K562 (cell line): Measurements from ENCODE around the gene SMAD5. TPM values are rescaled to one million over a fixed set of nuclear protein-coding genes. Genes with fewer than 3 reads are reported as not detected.

Experiments
- ATAC-seq: fragments of 200-7000 bp; cut with Tn5 transposase; 3 replicates; pipeline ENCODE4 v1.9.1; 2020; ENCODE audit warnings: moderate library complexity
- BruUV-seq: library from RNA; stranded (reverse); fragments of 400-500 nt; replicated peaks from 2 replicates; lab custom pipeline; 2021; lab: Mats Ljungman, UMichigan
- CTCF ChIA-PET: fragments of 300-600 bp; formaldehyde crosslinking; extraction: SDS; loops from one replicate; lab custom pipeline; 2021; ENCODE audit warnings: low intra/inter-chr PET ratio; lab: Yijun Ruan, JAX
- POLR2A ChIA-PET: fragments of 300-600, 350-650 bp; sonication (Branson Sonifier 250); formaldehyde crosslinking; extraction: SDS; loops from one replicate; lab custom pipeline; 2021; ENCODE audit warnings: antibody characterized with exemption, inconsistent platforms; lab: Yijun Ruan, JAX
- DNase-seq, 4 experiments: peaks; one replicate each; pipeline versions ENCODE4 v3.0.0 to v3.0.0-alpha.2; 2011 to 2018; ENCODE audit warnings: low spot score in 3 of 4, mixed read lengths in 3 of 4; ENCODE audit errors: extremely low read depth in 1 of 4
- FAIRE-seq: peaks from 2 replicates; lab custom pipeline; 2011; peaks lifted over from hg19 to GRCh38; lab: Jason Lieb, UNC
- H2AFZ ChIP-seq: 2 replicates; pipeline ENCODE4 v1.6.0; 2011; ENCODE audit warnings: low read depth, low read length, control low read depth, inconsistent platforms
- H3K27ac ChIP-seq: fragments of 200-600 bp; 3 replicates; pipeline ENCODE4 v1.8.0; 2011; ENCODE audit warnings: low read depth, mild to moderate bottlenecking, control low read depth, inconsistent platforms, low read length, moderate library complexity, mixed read lengths; ENCODE audit errors: extremely low read depth
- H3K27me3 ChIP-seq, 2 experiments: fragments of 300-600 bp in 1 of 2; 2 replicates in 1 of 2; 3 replicates in 1 of 2; pipeline versions ENCODE4 v1.6.0 to v1.8.0; 2011; ENCODE audit warnings: inconsistent platforms in 2 of 2, low read length in 2 of 2, mild to moderate bottlenecking in 1 of 2, mixed read lengths in 1 of 2, moderate library complexity in 1 of 2; ENCODE audit not compliant: control insufficient read depth in 2 of 2, insufficient read depth in 2 of 2
- H3K36me3 ChIP-seq: fragments of 300-600 bp; 3 replicates; pipeline ENCODE4 v1.8.0; 2011; ENCODE audit warnings: mild to moderate bottlenecking, low read length, inconsistent platforms; ENCODE audit not compliant: control insufficient read depth, insufficient read depth
- H3K4me1 ChIP-seq, 2 experiments: fragments of 200-600 bp in 1 of 2; replicated peaks in 1 of 2; 2 replicates in 1 of 2; 3 replicates in 1 of 2; pipeline versions ENCODE4 v1.5.1 to v1.8.0; 2011; ENCODE audit warnings: inconsistent platforms in 2 of 2, low read length in 2 of 2, mild to moderate bottlenecking in 1 of 2, mixed read lengths in 1 of 2, moderate library complexity in 1 of 2; ENCODE audit not compliant: control insufficient read depth in 2 of 2, insufficient read depth in 2 of 2
- H3K4me2 ChIP-seq: 2 replicates; pipeline ENCODE4 v1.6.1; 2011; ENCODE audit warnings: low read length, control low read depth, inconsistent platforms, mixed read lengths; ENCODE audit not compliant: insufficient read depth
- H3K4me3 ChIP-seq: fragments of 200-600 bp; sonication (generic), shearing (Covaris generic); 2 replicates; pipeline ENCODE4 v1.5.1; 2016; ENCODE audit warnings: control low read depth, inconsistent platforms
- H3K79me2 ChIP-seq: fragments of 200-600 bp; 3 replicates; pipeline ENCODE4 v1.8.0; 2011; ENCODE audit warnings: low read length, inconsistent platforms; ENCODE audit not compliant: control insufficient read depth, insufficient read depth
- H3K9ac ChIP-seq, 2 experiments: 2 replicates each; pipeline versions ENCODE4 v1.6.0 to v1.6.1; 2011; ENCODE audit warnings: low read depth in 2 of 2, low read length in 2 of 2, control low read depth in 1 of 2, inconsistent platforms in 1 of 2, mild to moderate bottlenecking in 1 of 2, mixed read lengths in 1 of 2; ENCODE audit not compliant: insufficient read depth in 1 of 2
- H3K9me1 ChIP-seq: one replicate; pipeline ENCODE4 v1.6.0; 2011; ENCODE audit warnings: inconsistent platforms, mild to moderate bottlenecking, low read length, moderate library complexity; ENCODE audit not compliant: control insufficient read depth, insufficient read depth
- H3K9me3 ChIP-seq: replicated peaks from 2 replicates; pipeline ENCODE4 v1.5.1; 2011; ENCODE audit warnings: low read depth, low read length, inconsistent platforms; ENCODE audit not compliant: control insufficient read depth, insufficient read depth
- H4K20me1 ChIP-seq: replicated peaks from 2 replicates; pipeline ENCODE4 v1.6.1; 2011; ENCODE audit warnings: low read length, inconsistent platforms, mixed read lengths; ENCODE audit not compliant: control insufficient read depth, insufficient read depth
- BCOR ChIP-seq: fragments of 450-650 bp; IDR thresholded peaks from 2 replicates; pipeline ENCODE4 v1.6.1; 2016
- C11orf30 ChIP-seq: fragments of 450-650 bp; IDR thresholded peaks from 2 replicates; pipeline ENCODE4 v1.6.1; 2016; ENCODE audit warnings: low read depth, mild to moderate bottlenecking
- CREB1 ChIP-seq, 2 experiments: sonication (generic) in 1 of 2; formaldehyde crosslinking in 1 of 2; IDR thresholded peaks; 2 replicates each; pipeline versions ENCODE4 v1.6.1 to v1.8.0; 2012 to 2022; ENCODE audit warnings: inconsistent platforms in 1 of 2, mild to moderate bottlenecking in 1 of 2, missing genetic modification reagents in 1 of 2, moderate library complexity in 1 of 2
- FOXK2 ChIP-seq, 2 experiments: fragments of 450-650 bp; IDR thresholded peaks in 1 of 2; conservative IDR thresholded peaks in 1 of 2; 2 replicates each; pipeline ENCODE4 v1.6.1; 2016; ENCODE audit warnings: low read depth in 2 of 2, mild to moderate bottlenecking in 1 of 2
- GATAD2B ChIP-seq: fragments of 450-650 bp; IDR thresholded peaks from 2 replicates; pipeline ENCODE4 v1.6.1; 2017; ENCODE audit warnings: mild to moderate bottlenecking, borderline replicate concordance
- MBD2 ChIP-seq: sonication (generic); IDR thresholded peaks from 2 replicates; pipeline ENCODE4 v1.6.1; 2016; ENCODE audit warnings: low read depth, borderline replicate concordance
- MCM5 ChIP-seq: fragments of 450-650 bp; IDR thresholded peaks from 2 replicates; pipeline ENCODE4 v1.6.1; 2016; ENCODE audit warnings: low read depth
- ZNF57 ChIP-seq: fragments of 450-650 bp; formaldehyde crosslinking; IDR thresholded peaks from 2 replicates; pipeline ENCODE4 v1.4.0; 2020; ENCODE audit warnings: mild to moderate bottlenecking, moderate library complexity
- WGBS: fragments of 100-300 bp; shearing (Covaris generic); methylation state at CpG from one replicate; pipeline ENCODE4 v1.1.6; 2016; ENCODE audit warnings: low coverage, mixed read lengths; ENCODE audit not compliant: insufficient coverage; ENCODE audit errors: missing lambda C conversion rate; 5-methylcytosine and 5-hydroxymethylcytosine counted together
- in situ Hi-C: fragments of 300-500 bp; cut with MboI; formaldehyde crosslinking; loops from 4 replicates; pipeline ENCODE4 v1.15.0; 2018; ENCODE audit warnings: inconsistent platforms, mixed read lengths
- intact Hi-C: fragments of 100-400 bp; cut with micrococcal nuclease; formaldehyde crosslinking; loops from 2 replicates; pipeline ENCODE4 v1.14.2; 2022
- polyA plus RNA-seq, 8 experiments: library from polyadenylated mRNA; depleted of rRNA in 4 of 8; stranded (reverse) in 5 of 8; unstranded in 3 of 8; fragments of >200 nt; fragmentation: Nextera tagmentation in 2 of 8; fragmentation: Illumina TruSeq in 1 of 8; extraction: Ambion mirVana in 2 of 8; extraction: Trizol in 1 of 8; gene quantifications; 2 replicates each; pipeline versions ENCODE4 v1.2.1 to v1.2.3, GENCODE V29; 2011 to 2014; ENCODE audit warnings: inconsistent platforms in 1 of 8, missing spikeins in 1 of 8
- total RNA-seq, 7 experiments: library from RNA; depleted of rRNA in 6 of 7; stranded (reverse); fragments of >200 nt in 6 of 7; fragmentation: Illumina TruSeq in 2 of 7; extraction: Trizol in 2 of 7; gene quantifications; 2 replicates each; pipeline versions ENCODE4 v1.2.1 to v1.2.3, GENCODE V29; 2011 to 2021; ENCODE audit warnings: low replicate concordance in 1 of 7
- TF ChIP-seq, protein P1 (sequence below): fragments of 450-650 bp; IDR thresholded peaks from 2 replicates; pipeline ENCODE4 v1.6.1; 2016; ENCODE audit warnings: low read depth, mild to moderate bottlenecking, moderate library complexity
- TF ChIP-seq, protein P2 (sequence below): fragments of 450-650 bp; IDR thresholded peaks from one replicate; pipeline ENCODE4 v1.6.1; 2018; ENCODE audit warnings: mild to moderate bottlenecking, moderate library complexity; ENCODE audit not compliant: partially characterized antibody
- TF ChIP-seq, protein P3 (sequence below): sonication (generic); formaldehyde crosslinking; IDR thresholded peaks from 2 replicates; pipeline ENCODE4 v1.8.1; 2022; ENCODE audit warnings: missing genetic modification reagents

Gene SMAD5
- total and polyA plus RNA-seq, 9 of the 15 experiments (the other 6 are each of a cell fraction or from before 2014, with no cell fraction given): 12.4 to 53.9 (median 20.3) TPM

DNA sequence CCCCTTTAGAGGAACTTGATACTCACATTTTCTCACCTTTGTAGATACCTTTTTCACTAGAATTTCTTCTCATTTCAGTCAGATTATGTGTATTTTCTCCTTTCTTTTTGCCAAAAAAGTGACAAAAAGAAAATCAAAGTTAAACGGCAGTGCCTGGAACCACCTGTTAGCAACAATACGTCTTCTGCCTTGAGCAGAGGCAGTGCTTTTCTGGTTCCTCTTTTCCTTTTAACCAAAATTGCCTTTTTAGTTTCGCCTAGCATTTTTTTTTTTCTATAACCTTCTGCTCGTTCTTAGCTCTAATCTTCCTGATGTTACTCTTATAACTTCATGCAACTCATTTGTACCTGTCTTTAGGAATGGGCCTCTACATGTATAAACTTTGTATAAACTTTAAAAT is 34.3 kb downstream of the SMAD5 start:
- FAIRE-seq: no peak

More for the DNA sequence above, 34.3 kb downstream of the SMAD5 start:
- peaks cover 39% of the 10 kb centered on the region; the same call in 2 of the 3 replicates for H3K36me3 ChIP-seq
- no peaks in the 10 kb centered on the region for H4K20me1 ChIP-seq
- no peak overlapping the region for H3K4me3 ChIP-seq
- H3K9me3 ChIP-seq: no peaks in the 10 kb centered on the region
- CTCF ChIA-PET: no interaction called here
- ATAC-seq (no peak), DNase-seq (no peak)
- intact Hi-C loops (no loop called here), in situ Hi-C loops (no loop called here)
- no peak overlapping the region for H3K27ac ChIP-seq
- no TSS peak for BruUV-seq
- no peaks in the 10 kb centered on the region for H3K4me1 ChIP-seq
- no peak overlapping the region for H3K4me2 ChIP-seq
- no peaks in the 10 kb centered on the region; the same call in 2 of the 3 replicates for H3K79me2 ChIP-seq
- TF ChIP-seq GATAD2B (no peak), C11orf30 (no peak), CREB1 (IDR thresholded peaks at IDR 0.05) (no peak), CREB1 (CRISPR knock-in tag; IDR thresholded peaks at IDR 0.05) (no peak), BCOR (no peak), MBD2 (no peak), MCM5 (no peak), FOXK2 (conservative IDR thresholded peaks at IDR 0.05 in 1 of 2, IDR thresholded peaks at IDR 0.05 in 1 of 2; ENCODE audit: low read depth in 2 of 2) (no peak), ZNF57 (CRISPR knock-in tag) (no peak)
- TF ChIP-seq, protein P1, sequence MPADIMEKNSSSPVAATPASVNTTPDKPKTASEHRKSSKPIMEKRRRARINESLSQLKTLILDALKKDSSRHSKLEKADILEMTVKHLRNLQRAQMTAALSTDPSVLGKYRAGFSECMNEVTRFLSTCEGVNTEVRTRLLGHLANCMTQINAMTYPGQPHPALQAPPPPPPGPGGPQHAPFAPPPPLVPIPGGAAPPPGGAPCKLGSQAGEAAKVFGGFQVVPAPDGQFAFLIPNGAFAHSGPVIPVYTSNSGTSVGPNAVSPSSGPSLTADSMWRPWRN: no peak
- TF ChIP-seq, protein P2, sequence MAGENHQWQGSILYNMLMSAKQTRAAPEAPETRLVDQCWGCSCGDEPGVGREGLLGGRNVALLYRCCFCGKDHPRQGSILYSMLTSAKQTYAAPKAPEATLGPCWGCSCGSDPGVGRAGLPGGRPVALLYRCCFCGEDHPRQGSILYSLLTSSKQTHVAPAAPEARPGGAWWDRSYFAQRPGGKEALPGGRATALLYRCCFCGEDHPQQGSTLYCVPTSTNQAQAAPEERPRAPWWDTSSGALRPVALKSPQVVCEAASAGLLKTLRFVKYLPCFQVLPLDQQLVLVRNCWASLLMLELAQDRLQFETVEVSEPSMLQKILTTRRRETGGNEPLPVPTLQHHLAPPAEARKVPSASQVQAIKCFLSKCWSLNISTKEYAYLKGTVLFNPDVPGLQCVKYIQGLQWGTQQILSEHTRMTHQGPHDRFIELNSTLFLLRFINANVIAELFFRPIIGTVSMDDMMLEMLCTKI: no peak
- TF ChIP-seq, protein P3, sequence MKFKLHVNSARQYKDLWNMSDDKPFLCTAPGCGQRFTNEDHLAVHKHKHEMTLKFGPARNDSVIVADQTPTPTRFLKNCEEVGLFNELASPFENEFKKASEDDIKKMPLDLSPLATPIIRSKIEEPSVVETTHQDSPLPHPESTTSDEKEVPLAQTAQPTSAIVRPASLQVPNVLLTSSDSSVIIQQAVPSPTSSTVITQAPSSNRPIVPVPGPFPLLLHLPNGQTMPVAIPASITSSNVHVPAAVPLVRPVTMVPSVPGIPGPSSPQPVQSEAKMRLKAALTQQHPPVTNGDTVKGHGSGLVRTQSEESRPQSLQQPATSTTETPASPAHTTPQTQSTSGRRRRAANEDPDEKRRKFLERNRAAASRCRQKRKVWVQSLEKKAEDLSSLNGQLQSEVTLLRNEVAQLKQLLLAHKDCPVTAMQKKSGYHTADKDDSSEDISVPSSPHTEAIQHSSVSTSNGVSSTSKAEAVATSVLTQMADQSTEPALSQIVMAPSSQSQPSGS (CRISPR knock-in tag): no peak
- H3K9ac ChIP-seq: no peak overlapping the region
- no peaks in the 10 kb centered on the region for H3K9me1 ChIP-seq
- WGBS: 88% methylated on average over 4 of the region's 4 CpGs
- POLR2A ChIA-PET: no interaction called here
- no peaks in the 10 kb centered on the region for H3K27me3 ChIP-seq
- H2AFZ ChIP-seq: no peak overlapping the region
